Skeletal muscle cell (primary cell): Measurements from ENCODE around the gene VPS41.

Source experiments
- DNase-seq: peaks from one replicate; pipeline ENCODE4 v3.0.0-alpha.2; 2010; ENCODE audit warnings: low read depth
- H3K4me3 ChIP-seq: 2 replicates; pipeline ENCODE4 v1.5.1; 2011; ENCODE audit warnings: low read depth, mild to moderate bottlenecking, control low read depth, low read length, moderate library complexity

VPS41 gene

GRCh38 chr7:38825721-38826440, 83.1 kb downstream of the VPS41 start:
- no peak overlapping the region for H3K4me3 ChIP-seq
- DNase-seq: no peak

- no peak overlapping the region for H3K4me3 ChIP-seq
- DNase-seq: no peak
Observed at GRCh38 chr7:38824948-38825347, 84.0 kb downstream of the VPS41 start.

GRCh38 chr7:38822549-38822948, 86.4 kb downstream of the VPS41 start:
- DNase-seq: no peak
- no peak overlapping the region for H3K4me3 ChIP-seq

GRCh38 chr7:38820571-38820970, 88.4 kb downstream of the VPS41 start:
- no peak overlapping the region for H3K4me3 ChIP-seq
- no peak for DNase-seq

- no peak overlapping the region for H3K4me3 ChIP-seq
Observed at GRCh38 chr7:38819463-38819862, 89.5 kb downstream of the VPS41 start.

GRCh38 chr7:38817526-38817925, 91.5 kb downstream of the VPS41 start:
- DNase-seq: no peak
- H3K4me3 ChIP-seq: no peak overlapping the region

More at GRCh38 chr7:38819463-38819862, 89.5 kb downstream of the VPS41 start:
- DNase-seq: no peak

GRCh38 chr7:38813768-38814167, 95.2 kb downstream of the VPS41 start:
- no peak for DNase-seq

GRCh38 chr7:38806912-38807311, 102.1 kb downstream of the VPS41 start:
- no peak overlapping the region for H3K4me3 ChIP-seq
- DNase-seq: no peak

More at GRCh38 chr7:38813768-38814167, 95.2 kb downstream of the VPS41 start:
- no peak overlapping the region for H3K4me3 ChIP-seq

GRCh38 chr7:38801786-38802185, 107.2 kb downstream of the VPS41 start:
- no peak overlapping the region for H3K4me3 ChIP-seq
- DNase-seq: no peak

GRCh38 chr7:38798552-38799267, 110.3 kb downstream of the VPS41 start:
- DNase-seq: no peak
- no peak overlapping the region for H3K4me3 ChIP-seq

GRCh38 chr7:38796626-38797501, 112.1 kb downstream of the VPS41 start:
- peak; percentile 3 for DNase-seq
- H3K4me3 ChIP-seq: no peak overlapping the region

GRCh38 chr7:38795593-38795992, 113.4 kb downstream of the VPS41 start:
- no peak overlapping the region for H3K4me3 ChIP-seq
- no peak for DNase-seq

- H3K4me3 ChIP-seq: no peak overlapping the region
- no peak for DNase-seq
Observed at GRCh38 chr7:38781991-38782390, 127.0 kb downstream of the VPS41 start.

GRCh38 chr7:38777609-38778008, 131.4 kb downstream of the VPS41 start:
- no peak for DNase-seq

GRCh38 chr7:38775506-38776175, 133.3 kb downstream of the VPS41 start:
- no peak for DNase-seq

More at GRCh38 chr7:38777609-38778008, 131.4 kb downstream of the VPS41 start:
- H3K4me3 ChIP-seq: no peak overlapping the region

GRCh38 chr7:38773430-38773829, 135.6 kb downstream of the VPS41 start:
- H3K4me3 ChIP-seq: no peak overlapping the region
- no peak for DNase-seq

More at GRCh38 chr7:38775506-38776175, 133.3 kb downstream of the VPS41 start:
- no peak overlapping the region for H3K4me3 ChIP-seq

- no peak overlapping the region for H3K4me3 ChIP-seq
- no peak for DNase-seq
Observed at GRCh38 chr7:38760226-38760625, 148.8 kb downstream of the VPS41 start.

- H3K4me3 ChIP-seq: no peak overlapping the region
- no peak for DNase-seq
Observed at GRCh38 chr7:38759028-38759427, 150.0 kb downstream of the VPS41 start.

- DNase-seq: no peak
- no peak overlapping the region for H3K4me3 ChIP-seq
Observed at GRCh38 chr7:38757931-38758330, 151.1 kb downstream of the VPS41 start.
